SK-N-SH (cell line): Measurements from ENCODE around the gene TSHZ2. TPM values are rescaled to one million over a fixed set of nuclear protein-coding genes. Genes with fewer than 3 reads are reported as not detected.

Experiments
- CTCF ChIA-PET: fragments of 300-600, 350-600 bp; formaldehyde crosslinking; extraction: SDS; loops from one replicate; lab custom pipeline; 2021; lab: Yijun Ruan, JAX
- POLR2A ChIA-PET: fragments of 350-600 bp; sonication (Branson Sonifier 250); formaldehyde crosslinking; extraction: SDS; loops from one replicate; lab custom pipeline; 2020; ENCODE audit warnings: antibody characterized with exemption, inconsistent platforms; lab: Yijun Ruan, JAX
- DNase-seq: peaks from one replicate; pipeline ENCODE4 v3.0.0; 2012
- H2AFZ ChIP-seq: fragments of 200-600 bp; sonication (generic); 2 replicates; pipeline ENCODE4 v1.8.1; 2016; ENCODE audit warnings: antibody characterized with exemption, mild to moderate bottlenecking, low read depth
- H3F3A ChIP-seq: fragments of 200-600 bp; sonication (generic); replicated peaks from 2 replicates; pipeline ENCODE3; 2016; ENCODE audit warnings: antibody characterized with exemption, mild to moderate bottlenecking; ENCODE audit not compliant: insufficient read depth
- H3K27ac ChIP-seq, 2 experiments: fragments of 200-500 bp in 1 of 2; fragments of 200-600 bp in 1 of 2; sonication (Bioruptor generic) in 1 of 2; sonication (generic), shearing (Covaris generic) in 1 of 2; 2 replicates each; pipeline versions ENCODE4 v1.5.1 to v1.6.1; 2014 to 2016; ENCODE audit warnings: low read depth in 2 of 2, inconsistent platforms in 1 of 2, low read length in 1 of 2, mild to moderate bottlenecking in 1 of 2, mixed read lengths in 1 of 2
- H3K27me3 ChIP-seq: fragments of 200-600 bp; sonication (generic), shearing (Covaris generic); 2 replicates; pipeline ENCODE4 v1.6.1; 2016; ENCODE audit warnings: mixed run types; ENCODE audit not compliant: insufficient read depth
- H3K36me3 ChIP-seq, 2 experiments: fragments of 200-500 bp in 1 of 2; fragments of 200-600 bp in 1 of 2; sonication (Bioruptor generic) in 1 of 2; sonication (generic) in 1 of 2; replicated peaks in 1 of 2; 2 replicates each; pipeline versions ENCODE3 to v1.5.1; 2014 to 2016; ENCODE audit warnings: low read length in 1 of 2, mild to moderate bottlenecking in 1 of 2; ENCODE audit not compliant: insufficient read depth in 2 of 2, control insufficient read depth in 1 of 2
- H3K4me1 ChIP-seq, 2 experiments: fragments of 200-500 bp in 1 of 2; fragments of 200-600 bp in 1 of 2; sonication (Bioruptor generic) in 1 of 2; sonication (generic), shearing (Covaris generic) in 1 of 2; 2 replicates each; pipeline versions ENCODE4 v1.5.1 to v1.6.1; 2014 to 2016; ENCODE audit warnings: low read depth in 1 of 2, low read length in 1 of 2, mixed run types in 1 of 2; ENCODE audit not compliant: insufficient read depth in 2 of 2, control insufficient read depth in 1 of 2
- H3K4me2 ChIP-seq: fragments of 200-600 bp; sonication (generic), shearing (Covaris generic); 2 replicates; pipeline ENCODE4 v1.6.1; 2017; ENCODE audit warnings: mixed run types
- H3K4me3 ChIP-seq, 2 experiments: fragments of 200-500 bp in 1 of 2; fragments of 200-600 bp in 1 of 2; sonication (Bioruptor generic) in 1 of 2; sonication (generic), shearing (Covaris generic) in 1 of 2; 2 replicates each; pipeline versions ENCODE4 v1.5.1 to v1.8.1; 2014 to 2016; ENCODE audit warnings: low read depth in 2 of 2, inconsistent platforms in 1 of 2, low read length in 1 of 2, mild to moderate bottlenecking in 1 of 2, mixed read lengths in 1 of 2, moderate library complexity in 1 of 2
- H3K79me2 ChIP-seq: fragments of 200-600 bp; sonication (generic); 2 replicates; pipeline ENCODE4 v1.8.1; 2017; ENCODE audit warnings: mild to moderate bottlenecking; ENCODE audit not compliant: insufficient read depth
- H3K9ac ChIP-seq: fragments of 200-600 bp; sonication (generic); 2 replicates; pipeline ENCODE4 v1.6.1; 2017; ENCODE audit warnings: mixed run types
- H3K9me2 ChIP-seq: fragments of 200-600 bp; sonication (generic); 2 replicates; pipeline ENCODE4 v1.6.1; 2017; ENCODE audit warnings: mixed run types
- H3K9me3 ChIP-seq: fragments of 200-600 bp; sonication (generic); 2 replicates; pipeline ENCODE4 v1.6.1; 2017; ENCODE audit warnings: mixed run types, mild to moderate bottlenecking, moderate library complexity
- H4K20me1 ChIP-seq: fragments of 200-600 bp; sonication (generic); 2 replicates; pipeline ENCODE4 v1.6.1; 2017; ENCODE audit warnings: mild to moderate bottlenecking, mixed run types; ENCODE audit not compliant: insufficient read depth
- CHD2 ChIP-seq: fragments of 150-350 bp; IDR thresholded peaks from 2 replicates; pipeline ENCODE4 v1.6.1; 2018; ENCODE audit warnings: low read length; ENCODE audit not compliant: partially characterized antibody
- EZH2phosphoT487 ChIP-seq: fragments of 200-600 bp; sonication (generic); IDR thresholded peaks from 2 replicates; pipeline ENCODE4 v1.6.1; 2017; ENCODE audit warnings: low read depth, mixed run types, mild to moderate bottlenecking, antibody characterized with exemption, moderate library complexity, borderline replicate concordance
- FOSL2 ChIP-seq: IDR thresholded peaks from 2 replicates; pipeline ENCODE4 v1.4.0; 2012; ENCODE audit warnings: low read depth, mild to moderate bottlenecking, moderate library complexity, borderline replicate concordance
- FOXJ3 ChIP-seq: sonication (generic); formaldehyde crosslinking; IDR thresholded peaks from 2 replicates; pipeline ENCODE4 v1.5.1; 2020; ENCODE audit warnings: mild to moderate bottlenecking, missing genetic modification reagents
- GABPA ChIP-seq: IDR thresholded peaks from 2 replicates; pipeline ENCODE4 v1.4.0; 2012; ENCODE audit warnings: low read depth, mild to moderate bottlenecking
- MEF2A ChIP-seq: IDR thresholded peaks from 2 replicates; pipeline ENCODE4 v1.4.0; 2012; ENCODE audit warnings: low read depth, borderline replicate concordance
- RAD21 ChIP-seq: IDR thresholded peaks from 2 replicates; pipeline ENCODE4 v1.6.1; 2012; ENCODE audit warnings: mild to moderate bottlenecking, low read length
- RFX5 ChIP-seq: IDR thresholded peaks from 2 replicates; pipeline ENCODE4 v1.6.1; 2012; ENCODE audit warnings: mild to moderate bottlenecking, improper control_type of control experiment, low read length
- TAF1 ChIP-seq: IDR thresholded peaks from 2 replicates; pipeline ENCODE4 v1.6.1; 2012; ENCODE audit warnings: low read depth, mild to moderate bottlenecking, low read length, moderate library complexity, borderline replicate concordance
- TEAD4 ChIP-seq: IDR thresholded peaks from 2 replicates; pipeline ENCODE4 v1.4.0; 2012; ENCODE audit warnings: mild to moderate bottlenecking, borderline replicate concordance; ENCODE audit not compliant: insufficient read depth
- YY1 ChIP-seq: IDR thresholded peaks from 2 replicates; pipeline ENCODE4 v1.4.0; 2012; ENCODE audit warnings: low read depth, mild to moderate bottlenecking
- whole genome bisulfite sequencing: methylation state at CpG from one replicate; pipeline ENCODE4 v1.1.6; 2017; ENCODE audit warnings: low lambda C conversion rate; 5-methylcytosine and 5-hydroxymethylcytosine counted together
- polyA plus RNA-seq, 3 experiments: library from polyadenylated mRNA; depleted of rRNA; stranded (reverse); fragments of >200 nt; gene quantifications; 2 replicates each; pipeline ENCODE4 v1.2.3, GENCODE V29; 2012
- TF ChIP-seq, protein P1 (sequence below): fragments of 150-350 bp; IDR thresholded peaks from 2 replicates; pipeline ENCODE4 v1.6.1; 2017; ENCODE audit warnings: antibody characterized with exemption, low read length, low read depth, borderline replicate concordance
- TF ChIP-seq, protein P2 (sequence below): fragments of 200-600 bp; sonication (generic); IDR thresholded peaks from 2 replicates; pipeline ENCODE4 v1.6.1; 2017; ENCODE audit warnings: antibody characterized with exemption, mild to moderate bottlenecking, moderate library complexity
- TF ChIP-seq, protein P3 (sequence below): IDR thresholded peaks from 2 replicates; pipeline ENCODE4; 2012
- TF ChIP-seq, protein P4 (sequence below): fragments of 150-350 bp; IDR thresholded peaks from 2 replicates; pipeline ENCODE4 v1.6.1; 2016; ENCODE audit warnings: mild to moderate bottlenecking, low read depth, low read length
- TF ChIP-seq, protein P5 (sequence below): IDR thresholded peaks from 2 replicates; pipeline ENCODE4 v1.4.0; 2012; ENCODE audit warnings: low read depth

The TSHZ2 gene
- polyA plus RNA-seq, 1 of the 3 experiments (the other 2 are of a cell fraction) = 0.13 TPM

DNA sequence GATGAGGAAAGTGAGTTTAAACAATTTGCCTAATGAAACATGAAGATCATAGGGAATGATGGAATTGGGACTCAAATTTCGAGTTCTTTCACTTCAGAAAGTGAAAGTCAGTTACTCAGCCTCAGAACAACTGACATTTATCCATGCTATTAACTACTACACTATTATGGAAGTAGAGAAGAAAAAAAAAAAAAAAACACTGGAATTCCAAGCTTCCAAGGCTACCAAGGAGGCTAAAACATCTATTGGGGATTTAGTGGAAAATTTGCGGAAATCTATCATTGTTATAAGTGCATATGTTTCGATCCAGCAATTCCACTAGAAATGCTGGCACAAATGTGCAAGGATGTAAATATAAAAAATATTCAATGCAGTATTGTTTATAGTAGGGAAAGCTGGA, 70.4 kb downstream of the TSHZ2 start:
- no peak overlapping the region for H3K9ac ChIP-seq
- no peaks in the 10 kb centered on the region for H3K27me3 ChIP-seq
- no peaks in the 10 kb centered on the region for H3K9me2 ChIP-seq
- H4K20me1 ChIP-seq = no peaks in the 10 kb centered on the region
- no peaks in the 10 kb centered on the region for H3K36me3 ChIP-seq
- 55% methylated on average over 3 of the region's 3 CpGs for WGBS
- H3K9me3 ChIP-seq = no peaks in the 10 kb centered on the region
- CTCF ChIA-PET = no interaction called here
- no peak for DNase-seq
- no peak overlapping the region; a peak in 1 of 4 replicates for H3K4me3 ChIP-seq
- no peak overlapping the region for H3K4me2 ChIP-seq
- no peaks in the 10 kb centered on the region for H3K79me2 ChIP-seq
- H3K27ac ChIP-seq = no peak overlapping the region
- no peak overlapping the region for H2AFZ ChIP-seq
- TF ChIP-seq MEF2A = no peak
- TF ChIP-seq, protein P1, sequence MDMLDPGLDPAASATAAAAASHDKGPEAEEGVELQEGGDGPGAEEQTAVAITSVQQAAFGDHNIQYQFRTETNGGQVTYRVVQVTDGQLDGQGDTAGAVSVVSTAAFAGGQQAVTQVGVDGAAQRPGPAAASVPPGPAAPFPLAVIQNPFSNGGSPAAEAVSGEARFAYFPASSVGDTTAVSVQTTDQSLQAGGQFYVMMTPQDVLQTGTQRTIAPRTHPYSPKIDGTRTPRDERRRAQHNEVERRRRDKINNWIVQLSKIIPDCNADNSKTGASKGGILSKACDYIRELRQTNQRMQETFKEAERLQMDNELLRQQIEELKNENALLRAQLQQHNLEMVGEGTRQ = no peak
- TF ChIP-seq FOXJ3 = no peak
- no peak for TF ChIP-seq TEAD4
- TF ChIP-seq RFX5 = no peak
- TF ChIP-seq, protein P2, sequence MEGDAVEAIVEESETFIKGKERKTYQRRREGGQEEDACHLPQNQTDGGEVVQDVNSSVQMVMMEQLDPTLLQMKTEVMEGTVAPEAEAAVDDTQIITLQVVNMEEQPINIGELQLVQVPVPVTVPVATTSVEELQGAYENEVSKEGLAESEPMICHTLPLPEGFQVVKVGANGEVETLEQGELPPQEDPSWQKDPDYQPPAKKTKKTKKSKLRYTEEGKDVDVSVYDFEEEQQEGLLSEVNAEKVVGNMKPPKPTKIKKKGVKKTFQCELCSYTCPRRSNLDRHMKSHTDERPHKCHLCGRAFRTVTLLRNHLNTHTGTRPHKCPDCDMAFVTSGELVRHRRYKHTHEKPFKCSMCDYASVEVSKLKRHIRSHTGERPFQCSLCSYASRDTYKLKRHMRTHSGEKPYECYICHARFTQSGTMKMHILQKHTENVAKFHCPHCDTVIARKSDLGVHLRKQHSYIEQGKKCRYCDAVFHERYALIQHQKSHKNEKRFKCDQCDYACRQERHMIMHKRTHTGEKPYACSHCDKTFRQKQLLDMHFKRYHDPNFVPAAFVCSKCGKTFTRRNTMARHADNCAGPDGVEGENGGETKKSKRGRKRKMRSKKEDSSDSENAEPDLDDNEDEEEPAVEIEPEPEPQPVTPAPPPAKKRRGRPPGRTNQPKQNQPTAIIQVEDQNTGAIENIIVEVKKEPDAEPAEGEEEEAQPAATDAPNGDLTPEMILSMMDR = no peak
- no peak for TF ChIP-seq TAF1
- TF ChIP-seq FOSL2 = no peak
- TF ChIP-seq YY1 = no peak
- TF ChIP-seq EZH2phosphoT487 = no peak
- no peak for TF ChIP-seq RAD21
- TF ChIP-seq, protein P3, sequence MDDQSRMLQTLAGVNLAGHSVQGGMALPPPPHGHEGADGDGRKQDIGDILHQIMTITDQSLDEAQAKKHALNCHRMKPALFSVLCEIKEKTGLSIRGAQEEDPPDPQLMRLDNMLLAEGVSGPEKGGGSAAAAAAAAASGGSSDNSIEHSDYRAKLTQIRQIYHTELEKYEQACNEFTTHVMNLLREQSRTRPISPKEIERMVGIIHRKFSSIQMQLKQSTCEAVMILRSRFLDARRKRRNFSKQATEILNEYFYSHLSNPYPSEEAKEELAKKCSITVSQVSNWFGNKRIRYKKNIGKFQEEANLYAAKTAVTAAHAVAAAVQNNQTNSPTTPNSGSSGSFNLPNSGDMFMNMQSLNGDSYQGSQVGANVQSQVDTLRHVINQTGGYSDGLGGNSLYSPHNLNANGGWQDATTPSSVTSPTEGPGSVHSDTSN = no peak
- TF ChIP-seq, protein P4, sequence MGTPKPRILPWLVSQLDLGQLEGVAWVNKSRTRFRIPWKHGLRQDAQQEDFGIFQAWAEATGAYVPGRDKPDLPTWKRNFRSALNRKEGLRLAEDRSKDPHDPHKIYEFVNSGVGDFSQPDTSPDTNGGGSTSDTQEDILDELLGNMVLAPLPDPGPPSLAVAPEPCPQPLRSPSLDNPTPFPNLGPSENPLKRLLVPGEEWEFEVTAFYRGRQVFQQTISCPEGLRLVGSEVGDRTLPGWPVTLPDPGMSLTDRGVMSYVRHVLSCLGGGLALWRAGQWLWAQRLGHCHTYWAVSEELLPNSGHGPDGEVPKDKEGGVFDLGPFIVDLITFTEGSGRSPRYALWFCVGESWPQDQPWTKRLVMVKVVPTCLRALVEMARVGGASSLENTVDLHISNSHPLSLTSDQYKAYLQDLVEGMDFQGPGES = no peak
- TF ChIP-seq, protein P5, sequence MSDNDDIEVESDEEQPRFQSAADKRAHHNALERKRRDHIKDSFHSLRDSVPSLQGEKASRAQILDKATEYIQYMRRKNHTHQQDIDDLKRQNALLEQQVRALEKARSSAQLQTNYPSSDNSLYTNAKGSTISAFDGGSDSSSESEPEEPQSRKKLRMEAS = no peak
- no peak for TF ChIP-seq CHD2
- no peak for TF ChIP-seq GABPA
- peaks cover 0 to 3% of the 10 kb centered on the region in 2 experiments; a peak in 2 of 4 replicates for H3K4me1 ChIP-seq
- POLR2A ChIA-PET = no interaction called here
- no peaks in the 10 kb centered on the region for H3F3A ChIP-seq
